Suppressor macrophage (primary cell): Measurements from ENCODE around the gene TRIM68.

Experiments
- DNase-seq, 4 experiments: peaks; one replicate each; pipeline ENCODE4 v3.0.0-alpha.2; 2020 to 2022
- total RNA-seq, 17 experiments: gene quantifications; one replicate each; lab custom pipeline; 2026; ENCODE audit warnings: mixed read lengths in 6 of 17, inconsistent platforms in 3 of 17; lab: John Stamatoyannopoulos, UW

Gene TRIM68, protein sequence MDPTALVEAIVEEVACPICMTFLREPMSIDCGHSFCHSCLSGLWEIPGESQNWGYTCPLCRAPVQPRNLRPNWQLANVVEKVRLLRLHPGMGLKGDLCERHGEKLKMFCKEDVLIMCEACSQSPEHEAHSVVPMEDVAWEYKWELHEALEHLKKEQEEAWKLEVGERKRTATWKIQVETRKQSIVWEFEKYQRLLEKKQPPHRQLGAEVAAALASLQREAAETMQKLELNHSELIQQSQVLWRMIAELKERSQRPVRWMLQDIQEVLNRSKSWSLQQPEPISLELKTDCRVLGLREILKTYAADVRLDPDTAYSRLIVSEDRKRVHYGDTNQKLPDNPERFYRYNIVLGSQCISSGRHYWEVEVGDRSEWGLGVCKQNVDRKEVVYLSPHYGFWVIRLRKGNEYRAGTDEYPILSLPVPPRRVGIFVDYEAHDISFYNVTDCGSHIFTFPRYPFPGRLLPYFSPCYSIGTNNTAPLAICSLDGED
- 3.8 to 18.0 (median 13.8) reads per million in 17 experiments for total RNA-seq

DNA sequence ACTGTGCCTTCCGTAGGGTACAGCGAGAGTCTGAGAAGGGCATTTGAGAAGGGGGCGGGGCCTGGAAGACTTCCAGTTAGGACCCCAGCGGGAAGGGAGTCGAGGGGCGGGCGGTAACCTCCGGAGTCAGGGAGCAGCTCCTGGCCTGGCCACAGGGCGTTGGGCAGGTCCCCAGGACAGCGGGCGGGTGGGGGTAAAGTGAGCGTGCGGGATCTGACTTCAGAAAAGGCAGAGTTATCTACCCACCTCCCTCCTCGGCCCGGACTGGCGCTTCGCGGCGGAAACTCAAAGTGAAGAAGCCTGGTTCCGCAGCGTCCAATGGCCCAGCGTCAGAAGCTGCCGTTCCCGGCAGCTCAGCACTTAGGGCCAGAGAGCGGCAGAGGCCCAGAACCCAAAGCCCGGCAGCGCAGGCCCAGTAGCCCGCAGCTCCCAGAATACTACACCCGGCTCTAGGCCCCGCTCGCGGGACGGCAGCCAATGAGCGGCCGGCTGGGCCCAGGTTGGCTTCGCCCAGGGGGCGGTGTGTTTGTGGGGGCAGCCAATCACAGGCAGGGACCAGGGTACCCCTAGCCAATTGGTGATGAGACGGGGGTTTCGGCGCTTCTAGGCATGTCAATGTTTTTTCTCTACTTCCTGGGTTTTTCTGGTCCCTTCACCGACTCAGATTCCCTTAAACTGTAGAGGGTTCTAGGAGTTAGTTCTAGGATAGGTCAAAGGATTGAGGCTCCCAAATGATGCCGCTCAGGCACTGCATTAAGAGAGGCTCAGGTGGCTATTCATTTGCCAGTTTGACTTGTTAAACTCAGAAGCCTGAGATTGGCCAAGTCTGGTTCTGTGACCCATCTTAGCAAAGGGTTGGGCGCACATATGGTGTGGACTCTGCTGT, at the start of gene TRIM68:
TRIM68 (minus strand) TSS at position 451 of the 886 bp plus-strand sequence. CDS start 2,727 bp downstream, outside the sequence.
- peak; percentile 96 to 98 (median 96) for DNase-seq

- no peak for DNase-seq
Measured at GRCh38 chr11:4654635-4655369, 46.8 kb upstream of the TRIM68 start.

- DNase-seq = no peak
Measured at GRCh38 chr11:4647766-4648165, 39.7 kb upstream of the TRIM68 start.

DNA sequence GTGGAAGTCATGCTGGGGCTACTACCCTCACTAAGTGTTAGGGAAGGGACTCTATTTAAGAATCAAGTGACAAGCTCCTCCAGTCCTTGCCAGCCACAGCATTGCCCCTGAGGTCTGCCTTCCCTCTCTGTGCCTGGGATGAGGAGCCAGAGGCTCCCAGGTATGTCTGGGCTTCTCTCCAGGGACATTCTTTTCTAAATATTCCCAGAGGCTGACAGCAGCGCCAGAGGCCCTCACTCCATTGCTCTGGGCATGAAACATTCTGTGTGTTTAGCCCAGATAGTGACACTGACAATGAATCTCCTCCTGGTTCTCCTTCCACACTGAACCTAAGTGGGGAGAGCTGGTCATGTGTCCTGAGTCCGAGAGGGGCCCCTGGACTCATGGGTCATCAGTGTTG, 37.9 kb upstream of the TRIM68 start:
- DNase-seq = no peak

DNA sequence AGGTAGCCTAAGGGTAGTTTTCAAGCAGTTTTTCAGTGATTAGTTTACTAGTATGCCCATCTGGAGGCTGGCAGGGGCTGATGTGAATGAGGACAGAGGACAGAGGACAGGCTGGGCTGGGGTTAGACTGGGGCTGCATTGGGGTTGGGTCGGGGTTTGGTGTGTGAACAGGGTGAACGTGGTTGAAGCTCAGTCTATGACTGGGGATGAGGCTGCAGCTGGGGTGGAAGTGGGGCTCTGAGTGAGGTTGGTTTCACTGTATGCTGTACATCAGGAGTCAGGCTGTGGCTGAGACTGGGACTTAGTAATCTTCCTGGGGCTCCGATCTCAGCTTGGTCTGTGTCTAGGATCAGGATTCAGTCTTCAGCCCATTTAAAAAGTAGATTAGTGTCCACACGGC, 36.2 kb upstream of the TRIM68 start:
- DNase-seq = no peak

DNA sequence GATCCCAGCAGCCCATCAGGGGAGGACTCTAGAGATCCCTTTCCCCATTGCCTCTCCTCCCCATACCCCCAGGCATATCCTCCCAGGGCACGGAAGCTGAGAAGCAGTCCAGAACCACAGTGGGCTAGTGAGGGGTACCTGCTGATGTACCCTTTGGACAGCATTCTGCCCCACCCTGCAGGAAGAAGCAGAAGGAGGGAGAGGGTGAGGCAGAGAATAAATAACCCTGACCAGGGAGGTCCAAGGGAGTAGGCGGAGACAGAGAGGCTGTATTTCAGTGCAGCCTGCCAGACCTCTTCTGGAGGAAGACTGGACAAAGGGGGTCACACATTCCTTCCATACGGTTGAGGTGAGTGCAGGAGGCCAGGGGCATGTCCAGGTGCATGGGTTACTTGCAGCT, 35.7 kb upstream of the TRIM68 start, which contains the start of gene OR51E1:
OR51E1 (plus strand) TSS at position 301 of the 400 bp plus-strand sequence. CDS start 8,545 bp downstream, outside the sequence.
- DNase-seq = no peak

DNA sequence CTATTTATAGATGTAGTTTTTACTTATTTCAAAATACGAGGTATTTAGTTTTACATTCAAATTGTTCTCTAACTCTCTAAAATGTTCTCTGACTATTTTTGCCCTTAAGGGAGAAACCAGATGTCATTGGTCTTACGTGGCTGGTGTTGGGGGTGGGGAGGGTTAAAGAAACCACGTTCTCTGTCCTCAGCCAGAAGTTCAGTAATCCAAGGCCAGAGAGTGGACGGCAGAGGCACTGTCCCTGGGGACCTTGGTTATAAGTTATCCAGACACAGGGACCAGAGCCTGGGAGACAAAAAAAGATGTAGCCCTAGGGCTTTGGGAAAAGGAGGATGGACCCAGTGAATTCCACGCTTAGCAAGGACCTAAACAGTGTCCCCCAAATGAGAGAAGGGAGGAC, 35.0 kb upstream of the TRIM68 start:
- DNase-seq = no peak

- no peak for DNase-seq
Measured at GRCh38 chr11:4642043-4642442, 34.0 kb upstream of the TRIM68 start.

DNA sequence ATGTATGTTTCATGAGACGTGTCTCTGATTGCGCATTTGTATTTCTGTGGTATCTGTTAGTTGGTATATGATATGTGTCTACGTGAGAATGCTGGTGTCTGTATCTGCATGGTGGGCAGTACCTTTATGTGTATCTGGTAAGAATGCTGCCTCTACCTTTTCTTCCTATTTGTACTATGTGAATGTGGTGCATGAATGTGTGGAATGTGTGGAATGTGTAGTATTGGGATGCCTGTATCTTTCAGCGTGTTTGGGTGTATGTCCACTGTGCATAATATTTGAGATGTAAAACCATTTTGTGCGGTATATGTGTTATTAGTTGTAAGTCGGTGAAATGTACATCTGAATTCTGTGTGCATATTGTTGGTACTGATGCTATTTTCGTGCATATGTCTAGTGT, 33.5 kb upstream of the TRIM68 start:
- DNase-seq = no peak

GRCh38 chr11:4639931-4640330, 31.9 kb upstream of the TRIM68 start:
- DNase-seq = no peak

GRCh38 chr11:4637662-4638047, 29.6 kb upstream of the TRIM68 start:
- DNase-seq = no peak

DNA sequence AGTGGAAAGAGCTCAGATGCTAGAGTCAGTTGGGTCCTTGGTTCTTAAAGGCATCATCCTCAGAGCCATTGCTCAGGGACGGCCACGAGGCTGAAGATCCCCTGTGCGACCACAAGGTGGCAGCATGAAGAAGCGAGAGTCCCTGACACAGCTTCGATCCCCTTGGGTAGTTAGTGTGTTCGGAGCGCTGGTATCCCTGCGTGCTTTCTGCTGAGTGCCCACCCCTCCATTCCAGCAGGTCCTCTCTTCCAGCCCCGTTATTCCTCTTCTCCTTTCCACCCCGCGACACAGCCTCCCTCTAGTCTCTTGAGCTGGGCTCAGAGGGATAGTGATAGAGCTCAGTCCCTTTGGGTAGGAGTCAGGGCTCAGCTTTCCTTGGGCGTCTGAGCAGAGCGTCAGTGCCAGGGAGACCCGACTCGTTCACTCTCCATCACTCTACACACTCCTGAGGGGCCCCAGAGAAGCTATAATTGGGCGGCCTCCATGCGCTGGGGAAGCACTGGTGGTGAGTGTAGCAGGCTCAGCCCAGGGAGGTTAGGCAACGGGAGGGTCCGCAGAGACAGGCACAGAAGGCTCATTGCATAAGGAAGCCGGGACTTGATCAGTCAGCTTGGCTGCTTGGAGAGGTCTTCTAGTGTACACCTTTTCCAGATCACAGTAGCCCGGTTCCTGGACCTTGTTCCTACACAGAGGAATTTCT, 29.1 kb upstream of the TRIM68 start, which contains the start of gene OR51D1:
OR51D1 (plus strand) TSS at position 516 of the 700 bp plus-strand sequence. CDS start 2,314 bp downstream, outside the sequence.
- DNase-seq = peak; percentile 68 to 77 (median 75)

- no peak for DNase-seq
Measured at GRCh38 chr11:4636136-4636535, 28.1 kb upstream of the TRIM68 start.

GRCh38 chr11:4626207-4627099, 18.4 kb upstream of the TRIM68 start:
- DNase-seq = peak; percentile 57 to 65 (median 62)

- no peak for DNase-seq
Measured at GRCh38 chr11:4619514-4619913, 11.5 kb upstream of the TRIM68 start.

DNA sequence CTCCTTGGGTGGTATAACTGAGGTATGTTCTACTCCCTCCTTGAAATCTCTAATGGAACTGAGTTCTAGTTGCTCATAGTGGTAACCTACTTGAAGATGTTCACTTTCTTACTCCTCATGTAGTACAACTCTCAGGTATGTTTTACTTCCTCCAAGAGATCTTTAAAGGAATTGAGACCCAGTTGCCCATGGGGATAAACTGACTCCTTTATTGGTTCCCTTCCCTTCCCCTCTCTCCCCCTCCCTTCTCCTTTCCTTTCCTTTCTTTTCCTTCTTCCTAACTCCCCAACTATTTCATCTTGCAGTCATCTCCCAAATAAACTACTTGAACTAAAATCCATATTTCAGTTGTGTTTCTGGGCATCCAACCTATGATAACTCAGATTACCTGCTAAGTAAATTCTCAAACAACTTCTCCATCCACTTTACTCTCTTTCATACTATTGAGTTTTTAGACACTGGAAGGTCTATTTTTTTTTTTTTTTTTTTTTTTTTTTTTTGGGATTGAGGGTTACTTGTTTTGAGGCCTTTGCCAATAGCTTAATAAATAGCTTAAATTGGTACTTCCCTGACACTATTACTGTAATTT, 7.9 kb upstream of the TRIM68 start:
- no peak for DNase-seq

- DNase-seq = no peak
Measured at GRCh38 chr11:4611986-4612385, 4.0 kb upstream of the TRIM68 start.

- peak; percentile 12 to 32 (median 22) for DNase-seq
Measured at GRCh38 chr11:4610258-4610935, 2.4 kb upstream of the TRIM68 start.

DNA sequence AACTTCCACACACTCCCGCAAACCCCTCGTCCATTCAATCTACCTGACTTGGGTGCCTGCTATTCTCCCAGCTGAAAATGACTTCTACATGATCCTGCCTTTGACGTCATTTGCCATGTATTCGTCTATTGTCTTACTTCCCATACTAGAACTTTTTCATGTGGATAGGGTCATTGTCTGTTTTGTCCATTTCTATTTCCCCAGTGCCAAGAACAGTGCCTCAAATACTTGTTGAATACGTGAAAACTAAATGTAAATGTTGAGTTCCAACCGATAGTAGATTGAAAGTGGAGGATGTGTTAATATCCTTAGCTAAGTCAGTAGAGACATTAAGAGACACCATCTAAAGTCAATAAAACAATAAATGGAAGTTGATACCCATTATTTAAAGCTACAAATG, 935 bp downstream of the TRIM68 start:
- DNase-seq = peak; percentile 11 to 53 (median 27)
